ENCODE measurements around the gene APELA. TPM values are rescaled to one million over a fixed set of nuclear protein-coding genes. Genes with fewer than 3 reads are reported as not detected.

Gene APELA
- not detected in 2 replicates for total RNA-seq

- Mint-ChIP-seq H3K36me3 (ENCODE audit: low read depth) (no peaks in the 10 kb centered on the region), H3K4me1 (ENCODE audit: low read depth) (no peaks in the 10 kb centered on the region), H3K27ac (no peak within 1 kb of the TSS), H3K9me3 (no peaks in the 10 kb centered on the region), H3K4me3 (no peak within 1 kb of the TSS), H3K27me3 (ENCODE audit: insufficient read depth) (peaks cover 10% of the 10 kb centered on the region)
- no peak for DNase-seq (ENCODE audit: low spot score)
- intact Hi-C loops (cut with micrococcal nuclease) = no loop called here
Measured at GRCh38 chr4:164876700-164877324, at the start of gene APELA. Gene APELA, plus strand, starts transcription at chr4:164877178. Its CDS starts 154 bp downstream, at chr4:164877332.

- no peak for DNase-seq (ENCODE audit: low spot score)
- H3K27ac Mint-ChIP-seq = no peak overlapping the region
- no peaks in the 10 kb centered on the region for H3K27me3 Mint-ChIP-seq (ENCODE audit: insufficient read depth)
- H3K4me1 Mint-ChIP-seq (ENCODE audit: low read depth) = no peaks in the 10 kb centered on the region
- H3K9me3 Mint-ChIP-seq = no peaks in the 10 kb centered on the region
- H3K4me3 Mint-ChIP-seq = no peak overlapping the region
- H3K36me3 Mint-ChIP-seq (ENCODE audit: low read depth) = no peaks in the 10 kb centered on the region
- intact Hi-C loops (cut with micrococcal nuclease) = no loop called here
Measured at GRCh38 chr4:164828955-164829354, 48.0 kb upstream of the APELA start.

- no peak for DNase-seq (ENCODE audit: low spot score)
- Mint-ChIP-seq H3K4me1 (ENCODE audit: low read depth) (no peaks in the 10 kb centered on the region), H3K27me3 (ENCODE audit: insufficient read depth) (no peaks in the 10 kb centered on the region), H3K4me3 (no peak overlapping the region), H3K27ac (no peak overlapping the region), H3K9me3 (no peaks in the 10 kb centered on the region), H3K36me3 (ENCODE audit: low read depth) (no peaks in the 10 kb centered on the region)
- intact Hi-C loops (cut with micrococcal nuclease) = no loop called here
Measured at GRCh38 chr4:164846566-164846965, 30.4 kb upstream of the APELA start.

- Mint-ChIP-seq H3K4me1 (ENCODE audit: low read depth) (no peaks in the 10 kb centered on the region), H3K27me3 (ENCODE audit: insufficient read depth) (no peaks in the 10 kb centered on the region), H3K36me3 (ENCODE audit: low read depth) (no peaks in the 10 kb centered on the region), H3K9me3 (no peaks in the 10 kb centered on the region), H3K27ac (no peak overlapping the region), H3K4me3 (no peak overlapping the region)
- intact Hi-C loops (cut with micrococcal nuclease) = no loop called here
- DNase-seq (ENCODE audit: low spot score) = no peak
Measured at GRCh38 chr4:164847016-164847415, 30.0 kb upstream of the APELA start.

- no peak overlapping the region for H3K27ac Mint-ChIP-seq
- intact Hi-C loops (cut with micrococcal nuclease) = no loop called here
- H3K36me3 Mint-ChIP-seq (ENCODE audit: low read depth) = no peaks in the 10 kb centered on the region
- H3K27me3 Mint-ChIP-seq (ENCODE audit: insufficient read depth) = no peaks in the 10 kb centered on the region
- H3K9me3 Mint-ChIP-seq = no peaks in the 10 kb centered on the region
- DNase-seq (ENCODE audit: low spot score) = no peak
- no peak overlapping the region for H3K4me3 Mint-ChIP-seq
- H3K4me1 Mint-ChIP-seq (ENCODE audit: low read depth) = no peaks in the 10 kb centered on the region
Measured at GRCh38 chr4:164847967-164848649, 28.9 kb upstream of the APELA start.

- H3K27ac Mint-ChIP-seq = no peak overlapping the region
- H3K9me3 Mint-ChIP-seq = no peaks in the 10 kb centered on the region
- DNase-seq (ENCODE audit: low spot score) = no peak
- intact Hi-C loops (cut with micrococcal nuclease) = no loop called here
- no peaks in the 10 kb centered on the region for H3K4me1 Mint-ChIP-seq (ENCODE audit: low read depth)
- H3K36me3 Mint-ChIP-seq (ENCODE audit: low read depth) = no peaks in the 10 kb centered on the region
- H3K4me3 Mint-ChIP-seq = no peak overlapping the region
- no peaks in the 10 kb centered on the region for H3K27me3 Mint-ChIP-seq (ENCODE audit: insufficient read depth)
Measured at GRCh38 chr4:164856396-164856795, 20.6 kb upstream of the APELA start.

GRCh38 chr4:164866817-164867490 is 10.0 kb upstream of the APELA start:
- H3K4me1 Mint-ChIP-seq (ENCODE audit: low read depth) = no peaks in the 10 kb centered on the region
- no peaks in the 10 kb centered on the region for H3K9me3 Mint-ChIP-seq
- no peaks in the 10 kb centered on the region for H3K36me3 Mint-ChIP-seq (ENCODE audit: low read depth)
- no peaks in the 10 kb centered on the region for H3K27me3 Mint-ChIP-seq (ENCODE audit: insufficient read depth)
- intact Hi-C loops (cut with micrococcal nuclease) = no loop called here
- H3K27ac Mint-ChIP-seq = no peak overlapping the region
- no peak for DNase-seq (ENCODE audit: low spot score)
- no peak overlapping the region for H3K4me3 Mint-ChIP-seq

- H3K36me3 Mint-ChIP-seq (ENCODE audit: low read depth) = no peaks in the 10 kb centered on the region
- no peaks in the 10 kb centered on the region for H3K4me1 Mint-ChIP-seq (ENCODE audit: low read depth)
- H3K4me3 Mint-ChIP-seq = no peak overlapping the region
- peaks cover 2% of the 10 kb centered on the region for H3K27me3 Mint-ChIP-seq (ENCODE audit: insufficient read depth)
- H3K27ac Mint-ChIP-seq = no peak overlapping the region
- DNase-seq (ENCODE audit: low spot score) = no peak
- no peaks in the 10 kb centered on the region for H3K9me3 Mint-ChIP-seq
- intact Hi-C loops (cut with micrococcal nuclease) = no loop called here
Measured at GRCh38 chr4:164871673-164872072, 5.3 kb upstream of the APELA start.

GRCh38 chr4:164872481-164872880 is 4.5 kb upstream of the APELA start:
- H3K27ac Mint-ChIP-seq = no peak overlapping the region
- H3K9me3 Mint-ChIP-seq = no peaks in the 10 kb centered on the region
- H3K27me3 Mint-ChIP-seq (ENCODE audit: insufficient read depth) = peaks cover 9% of the 10 kb centered on the region
- no peaks in the 10 kb centered on the region for H3K36me3 Mint-ChIP-seq (ENCODE audit: low read depth)
- intact Hi-C loops (cut with micrococcal nuclease) = no loop called here
- no peak for DNase-seq (ENCODE audit: low spot score)
- H3K4me3 Mint-ChIP-seq = no peak overlapping the region
- H3K4me1 Mint-ChIP-seq (ENCODE audit: low read depth) = no peaks in the 10 kb centered on the region

- Mint-ChIP-seq H3K4me1 (ENCODE audit: low read depth) (no peaks in the 10 kb centered on the region), H3K27ac (no peak overlapping the region), H3K27me3 (ENCODE audit: insufficient read depth) (peaks cover 10% of the 10 kb centered on the region), H3K9me3 (no peaks in the 10 kb centered on the region), H3K36me3 (ENCODE audit: low read depth) (no peaks in the 10 kb centered on the region), H3K4me3 (no peak overlapping the region)
- no peak for DNase-seq (ENCODE audit: low spot score)
- intact Hi-C loops (cut with micrococcal nuclease) = no loop called here
Measured at GRCh38 chr4:164874789-164875188, 2.2 kb upstream of the APELA start.

- intact Hi-C loops (cut with micrococcal nuclease) = no loop called here
- no peaks in the 10 kb centered on the region for H3K9me3 Mint-ChIP-seq
- no peak overlapping the region for H3K27ac Mint-ChIP-seq
- no peaks in the 10 kb centered on the region for H3K36me3 Mint-ChIP-seq (ENCODE audit: low read depth)
- H3K4me3 Mint-ChIP-seq = no peak overlapping the region
- H3K27me3 Mint-ChIP-seq (ENCODE audit: insufficient read depth) = peaks cover 10% of the 10 kb centered on the region
- DNase-seq (ENCODE audit: low spot score) = no peak
- no peaks in the 10 kb centered on the region for H3K4me1 Mint-ChIP-seq (ENCODE audit: low read depth)
Measured at GRCh38 chr4:164880489-164881262, 3.7 kb downstream of the APELA start.

GRCh38 chr4:164888096-164888715 is 11.2 kb downstream of the APELA start:
- no peaks in the 10 kb centered on the region for H3K36me3 Mint-ChIP-seq (ENCODE audit: low read depth)
- no peaks in the 10 kb centered on the region for H3K4me1 Mint-ChIP-seq (ENCODE audit: low read depth)
- H3K4me3 Mint-ChIP-seq = no peak overlapping the region
- peaks cover 8% of the 10 kb centered on the region for H3K27me3 Mint-ChIP-seq (ENCODE audit: insufficient read depth)
- no peak for DNase-seq (ENCODE audit: low spot score)
- no peaks in the 10 kb centered on the region for H3K9me3 Mint-ChIP-seq
- intact Hi-C loops (cut with micrococcal nuclease) = no loop called here
- no peak overlapping the region for H3K27ac Mint-ChIP-seq
